Epithelial cell of esophagus (primary cell): ENCODE data around the gene NEUROD6.

Experiments used
- DNase-seq: peaks from one replicate; pipeline ENCODE4 v3.0.0; 2010; ENCODE audit warnings: low read depth
- H3K4me3 ChIP-seq: 2 replicates; pipeline ENCODE4 v1.5.1; 2011; ENCODE audit warnings: mild to moderate bottlenecking, low read length, control low read depth
- CTCF ChIP-seq: IDR thresholded peaks from 2 replicates; pipeline ENCODE4 v1.5.1; 2011; ENCODE audit warnings: low read depth, mild to moderate bottlenecking, low read length, control low read depth, inconsistent platforms; ENCODE audit not compliant: insufficient read depth; ENCODE audit errors: missing control alignments

Gene NEUROD6

GRCh38 chr7:31340603-31341002 lies at the start of gene NEUROD6:
TSS of gene NEUROD6 (minus strand) at chr7:31340726. CDS start at chr7:31339268, 1,458 bp downstream.
- no peak for DNase-seq
- no peak for TF ChIP-seq CTCF
- H3K4me3 ChIP-seq = no peak within 1 kb of the TSS

- no peak overlapping the region for H3K4me3 ChIP-seq
- DNase-seq = no peak
- TF ChIP-seq CTCF = no peak
Observed at GRCh38 chr7:31384466-31384865, 43.9 kb upstream of the NEUROD6 start.

- no peak overlapping the region for H3K4me3 ChIP-seq
- DNase-seq = peak; percentile 78
- TF ChIP-seq CTCF = no peak
Observed at GRCh38 chr7:31382722-31383121, 42.2 kb upstream of the NEUROD6 start.

- peak; percentile 87 for TF ChIP-seq CTCF
- H3K4me3 ChIP-seq = no peak overlapping the region
- peak; percentile 71 for DNase-seq
Observed at GRCh38 chr7:31373337-31374289, 33.1 kb upstream of the NEUROD6 start.

GRCh38 chr7:31372231-31372959 lies 31.9 kb upstream of the NEUROD6 start:
- no peak for DNase-seq
- TF ChIP-seq CTCF = no peak
- H3K4me3 ChIP-seq = no peak overlapping the region

GRCh38 chr7:31371621-31372020 lies 31.1 kb upstream of the NEUROD6 start:
- TF ChIP-seq CTCF = no peak
- DNase-seq = no peak
- H3K4me3 ChIP-seq = no peak overlapping the region
